Activated CD8-positive, alpha-beta T cell treated with anti-CD3 and anti-CD28 coated beads for 36 hours (primary cell): Measurements from ENCODE around the gene RNF14. TPM values are rescaled to one million over a fixed set of nuclear protein-coding genes. Genes with fewer than 3 reads are reported as not detected.
"Not testable (repeated sequence)": the region's sequence is repeated elsewhere in the genome, so short reads cannot be mapped to it uniquely, and the experiment has no call there.

Source experiments
- ATAC-seq: fragments of 200-7000 bp; cut with Tn5 transposase; one replicate; pipeline ENCODE4 v1.10.0; 2021; ENCODE audit warnings: mild to moderate bottlenecking, moderate library complexity
- CTCF ChIA-PET: fragments of 350-600 bp; sonication (Branson Sonifier 250); formaldehyde crosslinking; loops from one replicate; lab custom pipeline; 2021; ENCODE audit warnings: antibody characterized with exemption; lab: Charles Lee
- POLR2A ChIA-PET: fragments of 350-600 bp; sonication (Branson Sonifier 250); formaldehyde crosslinking; loops from one replicate; lab custom pipeline; 2021; ENCODE audit warnings: antibody characterized with exemption; lab: Charles Lee
- DNase-seq: peaks from one replicate; pipeline ENCODE4 v3.0.0-alpha.2; 2020
- H3K27ac Mint-ChIP-seq: one replicate; pipeline ENCODE4 v1.8.0; 2021; ENCODE audit warnings: mild to moderate bottlenecking, mixed read lengths
- H3K27me3 Mint-ChIP-seq: one replicate; pipeline ENCODE4 v1.8.0; 2021; ENCODE audit warnings: mixed read lengths
- H3K36me3 Mint-ChIP-seq: one replicate; pipeline ENCODE4 v1.8.0; 2021; ENCODE audit warnings: low read depth, mixed read lengths
- H3K4me1 Mint-ChIP-seq: one replicate; pipeline ENCODE4 v1.8.0; 2021; ENCODE audit warnings: low read depth, mixed read lengths
- H3K4me3 Mint-ChIP-seq: one replicate; pipeline ENCODE4 v1.8.0; 2021; ENCODE audit warnings: mild to moderate bottlenecking, moderate library complexity, mixed read lengths
- H3K9me3 Mint-ChIP-seq: one replicate; pipeline ENCODE4 v1.8.0; 2021; ENCODE audit warnings: mixed read lengths
- intact Hi-C: fragments of 100-400 bp; cut with micrococcal nuclease; formaldehyde crosslinking; loops from one replicate; pipeline ENCODE4 v1.10.0; 2022
- total RNA-seq, 2 experiments: library from RNA; stranded (reverse); gene quantifications; one replicate each; pipeline ENCODE4 v1.2.3, GENCODE V29; 2021
- TF ChIP-seq, protein P1 (sequence below): fragments of 200-600 bp; IDR thresholded peaks from one replicate; pipeline ENCODE4 v1.8.0; 2022; ENCODE audit warnings: antibody characterized with exemption, mild to moderate bottlenecking

RNF14 gene, protein sequence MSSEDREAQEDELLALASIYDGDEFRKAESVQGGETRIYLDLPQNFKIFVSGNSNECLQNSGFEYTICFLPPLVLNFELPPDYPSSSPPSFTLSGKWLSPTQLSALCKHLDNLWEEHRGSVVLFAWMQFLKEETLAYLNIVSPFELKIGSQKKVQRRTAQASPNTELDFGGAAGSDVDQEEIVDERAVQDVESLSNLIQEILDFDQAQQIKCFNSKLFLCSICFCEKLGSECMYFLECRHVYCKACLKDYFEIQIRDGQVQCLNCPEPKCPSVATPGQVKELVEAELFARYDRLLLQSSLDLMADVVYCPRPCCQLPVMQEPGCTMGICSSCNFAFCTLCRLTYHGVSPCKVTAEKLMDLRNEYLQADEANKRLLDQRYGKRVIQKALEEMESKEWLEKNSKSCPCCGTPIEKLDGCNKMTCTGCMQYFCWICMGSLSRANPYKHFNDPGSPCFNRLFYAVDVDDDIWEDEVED
- total RNA-seq, result 10 to 100 TPM; 34.1 to 35.0 TPM

- ChIA-PET CTCF (interaction anchor here (0.7 to 6.4 kb wide), 46 partner anchors 10 to 405 kb away, joined by 3 to 126 read pairs (median 4); partner anchors contain the start of genes DELE1, DIAPH1, FCHSD1 and GNPDA1), POLR2A (interaction anchor here (0.7 to 2.7 kb wide), 17 partner anchors 8 to 331 kb away, joined by 3 to 19 read pairs (median 4); partner anchors contain the start of genes DELE1, NDFIP1, PCDH1 and PCDH12)
- Mint-ChIP-seq H3K4me3 (peak within 1 kb of the TSS; percentile 85), H3K4me1 (peaks cover 33% of the 10 kb centered on the region), H3K27ac (peak within 1 kb of the TSS; percentile 97), H3K36me3 (peaks cover 12% of the 10 kb centered on the region), H3K9me3 (no peaks in the 10 kb centered on the region), H3K27me3 (no peaks in the 10 kb centered on the region)
- intact Hi-C loops, result no loop called here
- TF ChIP-seq, protein P1, sequence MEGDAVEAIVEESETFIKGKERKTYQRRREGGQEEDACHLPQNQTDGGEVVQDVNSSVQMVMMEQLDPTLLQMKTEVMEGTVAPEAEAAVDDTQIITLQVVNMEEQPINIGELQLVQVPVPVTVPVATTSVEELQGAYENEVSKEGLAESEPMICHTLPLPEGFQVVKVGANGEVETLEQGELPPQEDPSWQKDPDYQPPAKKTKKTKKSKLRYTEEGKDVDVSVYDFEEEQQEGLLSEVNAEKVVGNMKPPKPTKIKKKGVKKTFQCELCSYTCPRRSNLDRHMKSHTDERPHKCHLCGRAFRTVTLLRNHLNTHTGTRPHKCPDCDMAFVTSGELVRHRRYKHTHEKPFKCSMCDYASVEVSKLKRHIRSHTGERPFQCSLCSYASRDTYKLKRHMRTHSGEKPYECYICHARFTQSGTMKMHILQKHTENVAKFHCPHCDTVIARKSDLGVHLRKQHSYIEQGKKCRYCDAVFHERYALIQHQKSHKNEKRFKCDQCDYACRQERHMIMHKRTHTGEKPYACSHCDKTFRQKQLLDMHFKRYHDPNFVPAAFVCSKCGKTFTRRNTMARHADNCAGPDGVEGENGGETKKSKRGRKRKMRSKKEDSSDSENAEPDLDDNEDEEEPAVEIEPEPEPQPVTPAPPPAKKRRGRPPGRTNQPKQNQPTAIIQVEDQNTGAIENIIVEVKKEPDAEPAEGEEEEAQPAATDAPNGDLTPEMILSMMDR, result peak; percentile 99
- DNase-seq (peak; percentile 97), ATAC-seq (peak; percentile 96)
Observed at GRCh38 chr5:141968914-141969608, at the start of gene RNF14. Gene RNF14, plus strand, starts transcription at chr5:141969105. Its CDS starts 4,484 bp downstream, at chr5:141973589.

GRCh38 chr5:141919218-141920119 is 49.4 kb upstream of the RNF14 start:
- ATAC-seq, result no peak
- Mint-ChIP-seq H3K27me3 (peaks cover 6% of the 10 kb centered on the region), H3K27ac (no peak overlapping the region), H3K9me3 (no peaks in the 10 kb centered on the region), H3K4me3 (no peak overlapping the region), H3K36me3 (peaks cover 3% of the 10 kb centered on the region), H3K4me1 (peaks cover 14% of the 10 kb centered on the region)
- no peak for DNase-seq
- POLR2A ChIA-PET, result interaction anchor here (1.0 kb wide), 1 partner anchor 41 kb away, joined by 3 read pairs; no protein-coding TSS in a partner anchor
- CTCF ChIA-PET, result interaction anchor here (1.0 to 5.1 kb wide), 2 partner anchors 23 to 41 kb away, joined by 4 to 25 read pairs; no protein-coding TSS in a partner anchor
- intact Hi-C loops, result loop anchor here (5.0 kb wide), 1 partner anchor 33 kb away; no protein-coding TSS in a partner anchor
- TF ChIP-seq, protein P1, result no peak

- Mint-ChIP-seq H3K36me3 (peaks cover 9% of the 10 kb centered on the region), H3K27me3 (peaks cover 2% of the 10 kb centered on the region), H3K9me3 (no peaks in the 10 kb centered on the region), H3K27ac (no peak overlapping the region), H3K4me1 (peaks cover 16% of the 10 kb centered on the region), H3K4me3 (no peak overlapping the region)
- intact Hi-C loops, result no loop called here
- ATAC-seq, result no peak
- TF ChIP-seq, protein P1, result no peak
- no peak for DNase-seq
- CTCF ChIA-PET, result interaction anchor here (0.7 to 4.6 kb wide), 3 partner anchors 40 to 229 kb away, joined by 3 to 33 read pairs (median 3); no protein-coding TSS in a partner anchor
- POLR2A ChIA-PET, result interaction anchor here (1.0 kb wide), 1 partner anchor 40 kb away, joined by 3 read pairs; no protein-coding TSS in a partner anchor
Observed at GRCh38 chr5:141920771-141921170, 48.1 kb upstream of the RNF14 start.

DNA sequence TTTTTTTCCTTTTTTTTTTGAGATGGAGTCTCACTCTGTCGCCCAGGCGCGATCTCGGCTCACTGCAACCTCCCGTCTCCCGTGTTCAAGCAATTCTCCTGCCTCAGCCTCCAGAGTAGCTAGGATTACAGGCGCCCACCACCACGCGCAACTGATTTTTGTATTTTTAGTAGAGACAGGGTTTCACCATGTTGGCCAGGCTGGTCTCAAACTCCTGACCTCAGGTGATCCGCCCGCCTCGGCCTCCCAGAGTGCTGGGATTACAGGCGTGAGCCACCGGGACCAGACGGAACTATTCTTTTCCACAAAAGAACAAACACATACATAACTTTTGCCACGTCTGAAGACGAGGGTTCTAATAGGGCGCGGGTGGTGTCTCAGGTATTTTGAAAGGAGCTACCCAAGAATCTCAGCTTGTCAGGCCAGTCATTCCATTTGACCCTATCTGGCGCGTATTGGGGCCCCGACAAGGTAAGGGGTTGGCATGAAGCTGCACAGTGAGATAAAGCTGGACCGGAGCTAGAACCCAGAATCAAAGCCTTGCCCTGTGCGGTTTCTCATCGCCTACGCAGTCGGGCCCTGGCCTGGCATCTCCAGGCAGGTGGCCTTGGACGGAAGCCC is 46.0 kb upstream of the RNF14 start:
- H3K27me3 Mint-ChIP-seq, intact Hi-C loops, H3K9me3 Mint-ChIP-seq: not testable (repeated sequence)
- DNase-seq (peak; percentile 46), ATAC-seq (peak; percentile 1)
- Mint-ChIP-seq H3K27ac (peak overlapping the region; percentile 91), H3K4me3 (peak overlapping the region; percentile 82), H3K36me3 (peaks cover 25% of the 10 kb centered on the region), H3K4me1 (peaks cover 22% of the 10 kb centered on the region)
- ChIA-PET CTCF (interaction anchor here (1.1 to 4.6 kb wide), 10 partner anchors 11 to 231 kb away, joined by 3 to 42 read pairs (median 8); partner anchors contain the start of genes PCDH1, PCDH12 and RNF14), POLR2A (interaction anchor here (0.6 to 2.4 kb wide), 13 partner anchors 8 to 926 kb away, joined by 3 to 11 read pairs (median 4); partner anchors contain the start of gene RNF14)
